HG03175 (cell line): ENCODE data around the gene ITPKB.
"Not testable (repeated sequence)": the region's sequence is repeated elsewhere in the genome, so short reads cannot be mapped to it uniquely, and the experiment has no call there.

Source experiments
- ATAC-seq: cut with Tn5 transposase; IDR thresholded peaks from one replicate; pipeline ENCODE4 v1.9.1; 2021; ENCODE audit warnings: mild to moderate bottlenecking, moderate library complexity; ENCODE audit not compliant: unreplicated experiment

Gene ITPKB

DNA sequence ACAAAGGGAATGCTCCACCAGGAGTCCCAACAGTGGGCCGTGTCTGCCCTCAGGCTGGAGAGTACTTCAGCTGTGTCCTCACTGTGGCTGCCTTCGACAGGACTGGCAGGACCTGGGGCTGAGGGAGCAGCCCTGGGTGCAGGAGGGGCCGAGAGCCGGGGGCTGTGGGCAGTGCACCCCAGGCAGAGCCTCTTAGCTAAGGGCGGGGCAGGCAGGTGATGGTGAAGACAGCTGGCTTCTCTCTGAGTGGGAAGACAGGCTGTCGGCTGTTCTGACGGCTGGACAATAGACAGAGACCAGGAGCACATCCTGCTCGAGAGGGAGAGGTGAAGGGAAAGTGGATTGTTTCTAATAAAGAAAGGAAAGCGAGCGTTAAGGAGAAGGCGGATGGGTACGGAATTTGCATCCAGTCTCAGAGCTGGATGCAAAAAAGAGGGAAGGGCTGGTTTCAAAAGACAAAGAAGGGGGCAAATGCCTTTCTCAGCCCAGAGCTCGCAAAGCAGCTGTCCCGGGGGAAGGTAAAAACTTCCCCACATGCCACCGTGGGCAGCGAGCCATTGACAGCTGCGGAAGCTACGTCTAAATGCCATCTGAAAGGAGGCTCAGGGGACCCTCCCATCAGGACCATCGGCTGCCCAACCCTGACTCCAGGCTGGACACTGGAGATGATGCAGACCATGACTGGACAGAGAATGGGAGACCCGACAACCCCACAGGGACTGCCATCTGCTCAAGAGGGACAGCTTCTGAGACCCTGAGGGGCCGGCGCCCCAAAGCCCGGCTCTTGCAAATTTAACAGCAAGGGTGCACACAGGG is 98.6 kb downstream of the ITPKB start:
- ATAC-seq = no peak

DNA sequence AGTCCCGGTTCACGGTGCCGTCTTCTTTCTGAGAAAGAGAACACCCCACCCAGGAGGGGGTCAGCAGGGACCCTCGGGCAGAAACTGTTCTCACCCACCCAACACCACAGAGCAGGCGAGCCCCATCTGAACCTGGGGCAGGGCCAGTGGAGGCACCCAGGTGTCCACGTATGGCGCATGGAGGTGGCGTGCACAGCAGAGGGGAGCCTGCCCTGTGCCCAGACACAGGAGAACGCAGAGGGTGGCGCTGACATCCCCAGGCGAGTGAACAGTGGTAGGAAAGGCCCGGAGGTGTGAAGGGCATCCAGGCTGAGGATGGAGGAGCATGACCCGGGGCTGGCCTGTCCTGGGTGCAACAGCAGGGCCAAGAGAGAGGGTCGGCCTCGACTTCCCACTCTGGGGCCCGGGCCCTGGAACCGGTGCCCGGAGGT is 99.4 kb downstream of the ITPKB start:
- ATAC-seq = no peak

DNA sequence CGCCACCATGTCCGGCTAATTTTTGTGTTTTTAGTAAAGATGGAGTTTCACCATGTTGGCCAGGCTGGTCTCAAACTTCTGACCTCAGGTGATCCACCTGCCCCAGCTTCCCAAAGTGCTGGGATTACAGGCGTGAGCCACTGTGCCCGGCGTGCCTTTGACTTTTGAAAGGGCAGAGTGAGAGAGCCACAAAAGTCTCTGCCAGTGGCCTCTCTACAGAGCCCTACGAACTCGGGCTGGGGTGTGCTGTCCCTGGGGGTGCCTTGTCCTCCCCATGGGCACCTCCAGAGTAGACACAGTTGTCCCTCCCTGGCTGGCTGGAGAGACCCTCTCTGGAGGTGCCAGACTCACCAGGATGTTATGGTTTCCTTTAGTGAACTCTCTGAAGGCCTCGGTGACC is 99.9 kb downstream of the ITPKB start:
- ATAC-seq = not testable (repeated sequence)

DNA sequence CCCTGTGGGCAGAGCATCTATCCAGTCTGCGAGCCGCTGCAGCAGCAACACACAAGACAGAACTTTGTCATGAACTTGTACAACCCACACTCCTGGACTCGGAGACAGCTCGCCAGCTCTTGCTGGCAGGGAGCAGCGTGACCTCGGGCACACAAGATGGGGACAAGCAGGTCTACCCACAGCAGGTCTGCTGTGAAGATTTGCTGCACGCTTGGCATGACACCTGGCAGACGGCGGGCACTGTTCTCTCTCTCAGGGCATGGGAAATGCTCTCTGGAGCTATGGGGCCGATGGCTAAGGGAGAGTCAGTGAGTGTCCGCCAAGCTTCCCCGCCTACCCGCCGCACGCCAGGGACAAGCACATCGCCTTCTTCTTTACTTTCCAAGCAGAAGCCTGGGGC is 100.5 kb downstream of the ITPKB start:
- no peak for ATAC-seq

GRCh38 chr1:226638001-226638601 is 101.0 kb downstream of the ITPKB start:
- ATAC-seq = no peak

DNA sequence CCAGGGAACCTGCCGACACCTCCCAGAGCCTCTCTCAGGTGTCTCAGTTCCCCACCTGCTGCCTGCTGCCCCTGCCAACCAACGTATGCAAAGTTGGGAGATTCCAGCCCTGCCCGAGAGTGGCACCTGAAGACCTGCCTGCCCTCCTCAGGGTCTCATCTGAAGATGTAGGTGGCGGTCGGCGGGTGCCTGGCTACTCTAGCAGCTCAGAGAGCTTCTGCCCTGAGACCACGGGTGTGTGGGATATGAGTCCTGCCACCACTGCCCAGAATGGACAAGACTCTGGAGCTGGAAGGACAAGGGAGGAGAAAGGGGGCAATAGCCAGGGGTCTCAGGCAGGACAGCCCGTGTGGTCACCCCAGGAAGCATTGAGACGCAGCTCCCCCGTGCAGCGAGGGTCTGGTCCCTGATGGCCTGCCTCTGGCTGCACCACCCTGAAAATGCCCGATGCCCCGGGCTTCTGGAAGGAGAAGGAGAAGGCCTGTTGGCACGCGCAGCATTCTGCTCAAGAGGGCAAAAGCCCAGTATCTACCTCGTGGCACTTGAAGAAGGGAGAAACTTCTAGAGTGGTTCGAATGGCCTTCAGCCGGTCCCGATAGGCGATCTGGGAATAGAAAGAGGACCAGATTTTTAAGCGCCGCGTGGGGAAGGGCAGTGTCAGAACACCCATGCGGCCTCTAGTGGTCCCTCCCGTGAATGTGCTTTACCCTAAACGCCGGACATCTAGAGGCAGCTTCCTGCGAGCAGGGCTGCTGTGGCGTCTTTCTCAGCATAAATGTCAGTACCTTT is 101.7 kb downstream of the ITPKB start:
- ATAC-seq = no peak

DNA sequence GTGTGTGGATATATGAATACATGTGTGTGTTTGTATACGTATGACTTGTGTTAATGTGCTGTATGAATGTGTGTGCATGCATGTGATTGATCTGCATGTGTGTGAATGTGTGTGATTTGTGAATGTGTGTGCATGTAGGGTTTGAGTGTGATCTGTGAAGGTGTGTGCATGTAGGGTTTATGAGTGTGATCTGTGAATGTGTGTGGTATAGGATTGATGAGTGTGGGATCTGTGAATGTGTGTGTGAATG is 102.3 kb downstream of the ITPKB start:
- no peak for ATAC-seq

DNA sequence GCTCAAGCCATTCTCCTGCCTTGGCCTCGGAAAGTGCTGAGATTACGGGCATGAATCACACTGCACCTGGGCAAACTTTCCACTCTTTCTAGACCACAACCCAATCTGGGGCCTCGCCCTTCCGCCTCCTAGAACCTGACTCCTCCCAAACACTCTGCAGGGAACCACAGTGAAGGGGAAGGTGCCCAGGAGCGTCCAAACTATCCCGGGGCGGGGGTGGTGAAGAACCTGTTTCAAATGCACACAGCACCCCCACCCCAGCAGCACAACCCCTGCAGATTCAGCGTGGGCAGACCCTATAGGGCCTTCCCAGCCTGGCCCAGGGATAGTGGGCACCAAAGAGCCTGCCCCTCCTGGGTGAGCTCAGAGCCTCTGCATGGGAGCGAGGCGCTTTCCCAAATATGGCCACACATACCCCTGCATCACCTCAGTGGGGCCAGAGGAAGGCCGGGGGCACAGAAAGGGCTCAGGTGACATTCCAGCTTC is 103.6 kb downstream of the ITPKB start:
- no peak for ATAC-seq

DNA sequence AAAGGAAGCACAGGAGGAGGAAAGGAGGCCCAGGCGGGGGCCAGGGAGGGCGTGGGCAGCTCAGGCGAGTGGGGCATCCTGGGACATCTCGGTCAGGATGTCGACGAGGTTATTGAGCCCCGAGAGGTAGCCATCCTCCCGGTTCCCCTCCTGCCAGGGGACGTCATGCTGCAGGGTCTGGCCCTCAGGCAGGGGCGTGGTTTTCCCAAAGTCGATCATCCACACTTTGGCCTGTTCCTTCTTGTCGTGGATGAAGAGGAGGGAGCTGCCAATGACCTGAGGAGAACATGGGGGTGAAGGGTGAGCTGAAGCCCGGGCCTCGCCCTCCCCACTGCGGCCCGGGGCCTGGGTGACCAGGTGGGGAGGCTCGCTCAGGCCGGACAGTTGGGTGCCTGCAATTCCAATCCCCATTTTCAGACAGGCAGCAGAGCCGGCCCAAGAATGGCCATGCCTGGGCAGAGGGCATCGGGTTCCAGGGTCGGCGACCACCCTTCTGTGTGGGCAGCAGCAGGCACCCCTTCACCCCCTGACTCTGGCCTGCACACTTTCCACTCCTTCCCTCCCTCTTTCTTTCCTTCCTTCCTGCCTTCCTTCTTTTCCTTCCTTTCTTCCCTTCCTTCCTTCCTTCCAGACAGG is 104.4 kb downstream of the ITPKB start:
- ATAC-seq = no peak

DNA sequence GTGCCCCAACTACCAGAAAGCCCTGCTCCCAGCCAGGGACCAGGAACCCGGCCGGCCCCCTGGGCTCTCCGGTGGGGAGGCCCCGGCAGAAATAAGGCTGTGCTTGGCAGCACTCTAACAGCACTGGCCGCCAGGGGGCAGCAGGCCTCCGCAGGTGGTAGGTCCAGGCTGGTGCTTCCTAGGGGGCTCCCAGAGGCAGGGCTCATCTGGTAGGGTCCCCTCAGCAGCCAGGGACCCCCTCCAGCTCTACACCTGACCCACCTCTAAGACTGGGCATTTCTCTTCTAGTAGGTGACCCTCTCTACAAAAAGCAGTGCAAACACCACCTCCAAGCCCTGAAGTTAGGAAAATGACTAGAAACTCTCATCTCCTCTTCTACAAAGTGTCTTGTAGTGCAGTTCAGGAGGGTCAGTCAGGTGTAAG is 104.9 kb downstream of the ITPKB start:
- peak; percentile 77 for ATAC-seq

- peak; percentile 18 for ATAC-seq
Measured at GRCh38 chr1:226633541-226634165, 105.4 kb downstream of the ITPKB start.

DNA sequence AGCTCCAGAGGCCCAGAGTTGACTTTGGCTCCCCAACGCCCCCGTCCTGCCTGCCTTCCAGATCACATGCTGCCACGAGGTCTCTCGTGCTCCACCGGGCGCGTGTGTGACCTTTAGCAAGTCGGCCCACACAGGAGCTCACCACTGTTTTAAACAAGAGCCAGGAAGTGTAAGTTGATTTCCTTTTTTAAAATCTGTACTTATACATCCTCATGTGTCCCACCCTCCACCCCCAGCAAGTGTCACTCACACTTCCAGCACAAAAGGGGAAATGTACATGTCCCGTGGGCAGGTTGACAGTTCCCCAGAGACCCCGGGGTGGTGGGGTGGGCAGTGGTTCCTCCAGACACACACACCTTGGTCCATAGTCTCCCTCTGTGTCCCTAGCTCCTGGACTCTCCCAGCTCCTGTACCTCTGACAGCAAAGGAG is 106.1 kb downstream of the ITPKB start:
- no peak for ATAC-seq

DNA sequence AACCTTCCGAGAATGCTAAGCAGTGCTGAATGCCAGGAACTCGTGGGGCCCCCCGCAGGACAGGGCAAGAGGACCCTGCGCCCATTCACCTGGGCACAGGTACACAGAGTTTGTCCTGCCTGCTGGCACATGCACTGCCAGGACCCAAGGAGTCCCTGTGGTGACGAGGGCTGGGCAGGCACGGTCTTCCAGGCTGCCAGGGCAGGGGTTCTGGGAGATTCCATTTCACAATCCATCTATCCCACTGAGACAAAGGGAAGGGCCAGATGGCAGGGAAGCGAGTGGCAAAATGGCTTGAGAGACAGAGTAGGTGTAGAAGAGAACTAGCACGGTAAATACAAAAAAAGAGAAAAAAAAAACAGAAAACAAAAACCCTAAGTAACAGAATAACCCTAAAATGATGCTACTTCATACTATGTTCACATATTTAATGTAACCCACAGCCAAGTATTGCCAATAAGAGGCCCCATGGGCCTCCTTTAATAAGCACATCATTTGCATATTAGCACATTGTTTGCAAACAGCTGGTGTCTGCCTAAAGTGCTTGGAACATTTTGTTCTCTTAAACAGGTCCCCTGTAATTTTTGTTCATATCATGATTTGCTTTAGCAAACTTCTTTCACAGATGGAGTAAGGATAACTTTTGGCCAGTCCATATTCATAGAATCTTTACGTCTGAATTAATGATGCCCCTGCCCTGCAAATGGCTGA is 106.8 kb downstream of the ITPKB start:
- no peak for ATAC-seq

DNA sequence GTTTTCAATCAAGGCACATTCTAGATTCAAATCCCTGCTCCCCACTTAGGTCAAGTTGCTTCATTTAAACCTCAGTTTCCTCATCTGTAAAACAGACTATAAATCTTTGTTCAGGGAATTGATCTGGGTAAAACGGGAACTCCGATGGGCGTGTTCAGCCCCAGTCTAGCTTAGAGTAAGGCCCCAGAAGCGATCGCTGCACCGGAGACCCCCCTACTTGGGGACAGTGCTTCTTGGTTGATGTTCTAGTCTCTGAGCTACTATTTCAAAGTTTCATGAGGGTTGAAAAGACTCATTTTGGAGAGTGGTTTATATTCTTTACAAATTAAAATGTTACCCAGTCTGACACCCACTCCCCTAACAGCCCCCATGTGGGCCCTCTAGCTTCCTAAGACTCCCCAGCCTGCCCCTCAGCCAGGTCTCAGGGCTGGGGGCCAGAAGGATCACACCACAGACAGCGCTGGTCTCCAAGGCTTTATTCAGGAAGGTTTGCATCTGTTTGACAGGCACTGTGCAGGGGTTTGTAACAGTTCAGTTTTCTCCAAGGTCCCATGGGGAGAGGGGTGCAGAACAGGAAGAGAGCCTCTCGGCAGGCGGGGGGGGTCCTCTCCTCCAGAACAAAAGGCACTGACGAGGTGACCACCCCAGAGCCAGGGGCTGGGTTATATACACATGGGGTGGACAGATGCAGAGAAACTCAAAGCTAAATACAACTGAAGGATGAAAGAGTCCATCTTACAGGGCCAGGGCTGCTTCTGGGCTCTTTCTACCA is 107.7 kb downstream of the ITPKB start:
- ATAC-seq = no peak

DNA sequence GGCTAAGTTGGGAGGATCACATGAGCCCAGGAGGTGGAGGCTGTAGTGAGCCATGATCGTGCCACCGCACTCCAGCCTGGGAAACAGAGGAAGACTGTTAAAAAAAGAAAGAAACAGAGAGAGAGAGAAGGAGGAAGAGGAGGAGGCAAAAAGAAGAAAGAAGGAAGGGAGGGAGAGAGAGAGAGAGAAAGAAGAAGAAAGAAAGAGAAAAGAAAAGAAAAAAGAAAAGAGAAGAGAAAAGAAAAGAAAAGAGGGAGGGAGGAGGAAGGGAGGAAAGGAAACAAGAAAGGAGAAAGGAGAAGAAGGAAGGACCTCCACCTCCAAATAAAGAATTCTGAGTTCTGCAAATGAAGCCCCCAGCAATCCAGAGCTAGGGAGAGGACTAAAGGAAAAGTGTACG is 108.5 kb downstream of the ITPKB start:
- no peak for ATAC-seq

- ATAC-seq = no peak
Measured at GRCh38 chr1:226629896-226630550, 109.1 kb downstream of the ITPKB start.

DNA sequence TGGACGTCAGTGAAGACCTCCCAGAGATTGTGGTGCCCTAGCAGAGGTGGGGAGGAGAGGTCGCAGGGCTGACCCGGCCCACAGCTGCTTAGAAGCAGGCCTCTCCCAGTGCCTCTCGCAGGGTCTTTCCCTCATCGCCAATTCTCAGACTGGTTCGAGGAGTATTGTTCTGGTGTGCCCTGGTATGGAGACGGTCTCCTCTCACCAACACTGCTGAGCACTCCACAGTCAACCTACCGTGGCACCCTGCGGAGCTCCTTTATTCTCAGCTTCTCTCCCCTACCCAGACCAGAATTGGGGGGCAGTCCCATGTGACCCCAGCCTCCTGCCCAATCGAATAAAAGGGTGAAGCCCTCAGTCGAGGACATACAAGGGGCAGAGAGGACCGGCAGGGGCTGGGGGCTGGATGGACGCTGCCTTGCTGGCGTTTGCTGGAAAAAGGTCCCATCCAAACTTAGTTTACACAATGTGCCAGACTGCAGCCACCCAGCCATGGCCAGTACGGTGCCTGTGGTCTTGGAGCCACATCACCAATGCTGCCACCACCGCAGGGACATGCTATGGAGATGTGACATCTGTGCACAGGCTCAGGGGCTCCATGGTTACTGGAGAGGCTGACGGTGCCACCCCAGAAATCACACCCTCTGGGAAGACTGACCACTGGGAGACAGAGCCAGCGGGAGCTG is 109.7 kb downstream of the ITPKB start:
- no peak for ATAC-seq

DNA sequence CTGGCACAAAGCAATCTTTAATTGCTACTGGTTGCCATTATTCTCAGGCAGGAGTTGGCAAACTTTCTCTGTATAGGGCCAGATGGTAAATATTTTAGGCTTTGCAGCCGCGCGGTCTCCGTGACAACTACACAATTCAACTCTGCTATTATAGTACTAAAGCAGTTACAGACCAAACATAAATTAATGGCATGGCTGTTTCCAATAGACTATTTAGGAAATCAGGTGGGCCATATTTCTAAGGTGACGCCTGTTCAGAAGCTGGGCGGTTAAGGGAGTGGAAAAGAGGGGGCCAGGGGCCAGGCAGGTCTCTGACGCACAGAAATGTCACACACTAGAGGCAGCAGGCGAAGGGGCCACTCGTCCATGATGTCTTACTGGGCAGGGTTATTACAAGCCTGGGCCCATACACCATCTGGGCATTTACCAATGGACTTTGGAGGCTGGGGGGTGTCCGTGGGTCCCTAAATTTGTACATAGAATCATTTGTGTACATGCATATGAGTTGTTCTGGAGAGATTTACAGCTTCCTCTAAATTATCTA is 110.4 kb downstream of the ITPKB start:
- ATAC-seq = no peak
